Urinary bladder (tissue), 4 donors: Measurements from ENCODE around the gene COX7A2L. TPM values are rescaled to one million over a fixed set of nuclear protein-coding genes. Genes with fewer than 3 reads are reported as not detected.
"Not testable (repeated sequence)": the region's sequence is repeated elsewhere in the genome, so short reads cannot be mapped to it uniquely, and the experiment has no call there.

Experiments
- DNase-seq: peaks from one replicate; pipeline ENCODE4 v3.0.0-alpha.2; 2015; ENCODE audit errors: extremely low spot score
- H3K27ac ChIP-seq: one replicate; pipeline ENCODE4 v1.5.1; 2013; ENCODE audit warnings: low read depth, mild to moderate bottlenecking, moderate library complexity
- H3K36me3 ChIP-seq: one replicate; pipeline ENCODE4 v1.6.1; 2013; ENCODE audit warnings: mild to moderate bottlenecking, moderate library complexity; ENCODE audit not compliant: insufficient read depth
- H3K4me1 ChIP-seq: one replicate; pipeline ENCODE4 v1.6.1; 2013; ENCODE audit warnings: mild to moderate bottlenecking, moderate library complexity; ENCODE audit not compliant: insufficient read depth
- H3K4me3 ChIP-seq: one replicate; pipeline ENCODE4 v1.5.1; 2013; ENCODE audit warnings: low read depth, low read length
- WGBS: extraction: QIAGEN DNeasy Blood & Tissue Kit; methylation state at CpG from one replicate; pipeline ENCODE4 v1.1.7; 2013; 5-methylcytosine and 5-hydroxymethylcytosine counted together
- polyA plus RNA-seq: library from polyadenylated mRNA; stranded (reverse); fragments of 200-250 nt; gene quantifications from one replicate; pipeline ENCODE4 v1.2.3, GENCODE V29; 2013
- total RNA-seq: library from RNA; depleted of rRNA; stranded (reverse); fragments of >200 nt; gene quantifications from one replicate; pipeline ENCODE4 v1.2.3, GENCODE V29; 2014
- donor health status: healthy with polysubstance abuse.
- donor health status: healthy.

The COX7A2L gene
- total and polyA plus RNA-seq, 2 donors, result 103 to 114 TPM

- H3K36me3 ChIP-seq, result no peaks in the 10 kb centered on the region
- H3K4me1 ChIP-seq, result no peaks in the 10 kb centered on the region
- DNase-seq, result no peak
- H3K27ac ChIP-seq, result no peak overlapping the region
- WGBS, result 87% methylated on average over 21 of the region's 21 CpGs
- no peak overlapping the region for H3K4me3 ChIP-seq
Measured at GRCh38 chr2:42339191-42339912, 21.7 kb downstream of the COX7A2L start.

GRCh38 chr2:42338567-42339190, 22.3 kb downstream of the COX7A2L start:
- WGBS, result 92% methylated on average over 13 of the region's 13 CpGs
- no peaks in the 10 kb centered on the region for H3K36me3 ChIP-seq
- no peak overlapping the region for H3K27ac ChIP-seq
- DNase-seq, result no peak
- no peaks in the 10 kb centered on the region for H3K4me1 ChIP-seq
- no peak overlapping the region for H3K4me3 ChIP-seq

- H3K4me3 ChIP-seq, result no peak overlapping the region
- no peaks in the 10 kb centered on the region for H3K36me3 ChIP-seq
- H3K4me1 ChIP-seq, result no peaks in the 10 kb centered on the region
- no peak overlapping the region for H3K27ac ChIP-seq
- DNase-seq, result no peak
- 95% methylated on average over 28 of the region's 28 CpGs for WGBS
Measured at GRCh38 chr2:42337846-42338566, 23.0 kb downstream of the COX7A2L start.

GRCh38 chr2:42337356-42337820, 23.6 kb downstream of the COX7A2L start:
- Histone ChIP-seq H3K4me3 (no peak overlapping the region), H3K4me1 (no peaks in the 10 kb centered on the region), H3K27ac (no peak overlapping the region), H3K36me3 (no peaks in the 10 kb centered on the region)
- 96% methylated on average over 5 of the region's 5 CpGs for WGBS
- DNase-seq, result no peak

- DNase-seq, result no peak
- 97% methylated on average over 9 of the region's 9 CpGs for whole genome bisulfite sequencing
- Histone ChIP-seq H3K27ac (no peak overlapping the region), H3K4me1 (no peaks in the 10 kb centered on the region), H3K36me3 (peaks cover 2% of the 10 kb centered on the region), H3K4me3 (no peak overlapping the region)
Measured at GRCh38 chr2:42336361-42336965, 24.6 kb downstream of the COX7A2L start.

GRCh38 chr2:42335514-42336104, 25.4 kb downstream of the COX7A2L start:
- H3K27ac ChIP-seq, result no peak overlapping the region
- WGBS, result 96% methylated on average over 10 of the region's 10 CpGs
- peaks cover 2% of the 10 kb centered on the region for H3K36me3 ChIP-seq
- no peak overlapping the region for H3K4me3 ChIP-seq
- no peak for DNase-seq
- no peaks in the 10 kb centered on the region for H3K4me1 ChIP-seq

- not testable (repeated sequence) for H3K27ac ChIP-seq, H3K4me3 ChIP-seq, DNase-seq, H3K4me1 ChIP-seq, H3K36me3 ChIP-seq
- 96% methylated on average over 6 of the region's 6 CpGs for WGBS
Measured at GRCh38 chr2:42334865-42335264, 26.2 kb downstream of the COX7A2L start.

GRCh38 chr2:42334220-42334619, 26.8 kb downstream of the COX7A2L start:
- peaks cover 2% of the 10 kb centered on the region for H3K36me3 ChIP-seq
- no peak overlapping the region for H3K27ac ChIP-seq
- 93% methylated on average over 3 of the region's 3 CpGs for WGBS
- H3K4me1 ChIP-seq, result no peaks in the 10 kb centered on the region
- no peak for DNase-seq
- no peak overlapping the region for H3K4me3 ChIP-seq

GRCh38 chr2:42333579-42333978, 27.4 kb downstream of the COX7A2L start:
- Histone ChIP-seq H3K4me1 (no peaks in the 10 kb centered on the region), H3K4me3 (no peak overlapping the region), H3K27ac (no peak overlapping the region), H3K36me3 (peaks cover 2% of the 10 kb centered on the region)
- no peak for DNase-seq
- 95% methylated on average over 4 of the region's 4 CpGs for WGBS

- no peaks in the 10 kb centered on the region for H3K4me1 ChIP-seq
Measured at GRCh38 chr2:42332575-42332974, 28.4 kb downstream of the COX7A2L start.

GRCh38 chr2:42331569-42332284, 29.3 kb downstream of the COX7A2L start:
- no peak for DNase-seq
- no peak overlapping the region for H3K4me3 ChIP-seq
- peaks cover 2% of the 10 kb centered on the region for H3K36me3 ChIP-seq
- H3K27ac ChIP-seq, result no peak overlapping the region
- no peaks in the 10 kb centered on the region for H3K4me1 ChIP-seq
- 79% methylated on average over 9 of the region's 9 CpGs for WGBS

More at GRCh38 chr2:42332575-42332974, 28.4 kb downstream of the COX7A2L start:
- Histone ChIP-seq H3K4me3 (no peak overlapping the region), H3K27ac (no peak overlapping the region), H3K36me3 (peaks cover 2% of the 10 kb centered on the region)
- DNase-seq, result no peak
- WGBS, result 93% methylated on average over 4 of the region's 4 CpGs

GRCh38 chr2:42329736-42330135, 31.3 kb downstream of the COX7A2L start:
- Histone ChIP-seq H3K36me3 (peaks cover 2% of the 10 kb centered on the region), H3K4me3 (no peak overlapping the region), H3K4me1 (no peaks in the 10 kb centered on the region), H3K27ac (no peak overlapping the region)
- WGBS, result 93% methylated on average over 5 of the region's 5 CpGs
- DNase-seq, result no peak

- no peak for DNase-seq
- Histone ChIP-seq H3K4me1 (no peaks in the 10 kb centered on the region), H3K4me3 (no peak overlapping the region), H3K27ac (no peak overlapping the region), H3K36me3 (peaks cover 2% of the 10 kb centered on the region)
- WGBS, result 94% methylated on average over 6 of the region's 6 CpGs
Measured at GRCh38 chr2:42328923-42329322, 32.1 kb downstream of the COX7A2L start.
